Endothelial cell (in vitro differentiated cells): ENCODE data around the gene SLC35A1. TPM values are rescaled to one million over a fixed set of nuclear protein-coding genes. Genes with fewer than 3 reads are reported as not detected.

Experiments
- DNase-seq: peaks from one replicate; pipeline ENCODE4 v3.0.0; 2021; ENCODE audit warnings: low spot score
- H3K27ac Mint-ChIP-seq: one replicate; pipeline ENCODE4 v1.8.0; 2021; ENCODE audit warnings: mixed read lengths, inconsistent platforms; ENCODE audit not compliant: unreplicated experiment
- H3K27me3 Mint-ChIP-seq: one replicate; pipeline ENCODE4 v1.8.0; 2021; ENCODE audit warnings: mild to moderate bottlenecking, moderate library complexity, mixed read lengths, inconsistent platforms; ENCODE audit not compliant: unreplicated experiment
- H3K36me3 Mint-ChIP-seq: one replicate; pipeline ENCODE4 v1.8.0; 2021; ENCODE audit warnings: mild to moderate bottlenecking, low read depth, mixed read lengths, inconsistent platforms; ENCODE audit not compliant: unreplicated experiment
- H3K4me1 Mint-ChIP-seq: one replicate; pipeline ENCODE4 v1.8.0; 2021; ENCODE audit warnings: mild to moderate bottlenecking, mixed read lengths, inconsistent platforms; ENCODE audit not compliant: unreplicated experiment
- H3K4me3 Mint-ChIP-seq: one replicate; pipeline ENCODE4 v1.8.0; 2021; ENCODE audit warnings: mild to moderate bottlenecking, mixed read lengths, inconsistent platforms; ENCODE audit not compliant: unreplicated experiment
- H3K9me3 Mint-ChIP-seq: one replicate; pipeline ENCODE4 v1.8.0; 2021; ENCODE audit warnings: mixed read lengths, inconsistent platforms; ENCODE audit not compliant: unreplicated experiment
- CTCF ChIP-seq: fragments of 200-600 bp; sonication (generic); IDR thresholded peaks from one replicate; pipeline ENCODE4 v1.5.0; 2021; ENCODE audit warnings: antibody characterized with exemption; ENCODE audit not compliant: unreplicated experiment
- total RNA-seq: library from RNA; stranded (reverse); fragmentation: NEBNext Ultra II Directional; extraction: Animal tissue kit (Norgen Biotek cat#: 25700); gene quantifications from one replicate; pipeline ENCODE4 v1.2.1, GENCODE V29; 2021; ENCODE audit not compliant: unreplicated experiment

The SLC35A1 gene
- total RNA-seq, 1 donor from 2014 or later, result 19.1 TPM

- Mint-ChIP-seq H3K27ac (no peak overlapping the region), H3K9me3 (no peaks in the 10 kb centered on the region), H3K36me3 (peaks cover 24% of the 10 kb centered on the region), H3K4me3 (peak overlapping the region; percentile 37), H3K27me3 (peaks cover 3% of the 10 kb centered on the region), H3K4me1 (no peaks in the 10 kb centered on the region)
- no peak for TF ChIP-seq CTCF
- no peak for DNase-seq
Observed at GRCh38 chr6:87539554-87539953, 66.8 kb downstream of the SLC35A1 start.

- peaks cover 3% of the 10 kb centered on the region for H3K27me3 Mint-ChIP-seq
- no peak for DNase-seq
- peak overlapping the region; percentile 73 for H3K4me3 Mint-ChIP-seq
- H3K36me3 Mint-ChIP-seq, result peaks cover 27% of the 10 kb centered on the region
- TF ChIP-seq CTCF, result no peak
- no peaks in the 10 kb centered on the region for H3K9me3 Mint-ChIP-seq
- H3K4me1 Mint-ChIP-seq, result no peaks in the 10 kb centered on the region
- peak overlapping the region; percentile 9 for H3K27ac Mint-ChIP-seq
Observed at GRCh38 chr6:87540539-87540938, 67.8 kb downstream of the SLC35A1 start.

- TF ChIP-seq CTCF, result no peak
- Mint-ChIP-seq H3K9me3 (no peaks in the 10 kb centered on the region), H3K36me3 (peaks cover 27% of the 10 kb centered on the region), H3K27ac (no peak overlapping the region), H3K27me3 (peaks cover 3% of the 10 kb centered on the region), H3K4me1 (no peaks in the 10 kb centered on the region), H3K4me3 (peak overlapping the region; percentile 73)
- no peak for DNase-seq
Observed at GRCh38 chr6:87541041-87541440, 68.3 kb downstream of the SLC35A1 start.

- Mint-ChIP-seq H3K27me3 (peaks cover 3% of the 10 kb centered on the region), H3K9me3 (no peaks in the 10 kb centered on the region), H3K36me3 (peaks cover 27% of the 10 kb centered on the region), H3K27ac (no peak overlapping the region), H3K4me3 (no peak overlapping the region), H3K4me1 (no peaks in the 10 kb centered on the region)
- no peak for TF ChIP-seq CTCF
- DNase-seq, result no peak
Observed at GRCh38 chr6:87541744-87542143, 69.0 kb downstream of the SLC35A1 start.

GRCh38 chr6:87543696-87544473, 71.1 kb downstream of the SLC35A1 start:
- Mint-ChIP-seq H3K27me3 (peaks cover 3% of the 10 kb centered on the region), H3K9me3 (no peaks in the 10 kb centered on the region), H3K36me3 (peaks cover 27% of the 10 kb centered on the region), H3K27ac (no peak overlapping the region), H3K4me3 (no peak overlapping the region), H3K4me1 (no peaks in the 10 kb centered on the region)
- TF ChIP-seq CTCF, result no peak
- no peak for DNase-seq
